ENCODE results near the gene APOF.
"Not testable (repeated sequence)": the region's sequence is repeated elsewhere in the genome, so short reads cannot be mapped to it uniquely, and the experiment has no call there.

APOF gene, protein sequence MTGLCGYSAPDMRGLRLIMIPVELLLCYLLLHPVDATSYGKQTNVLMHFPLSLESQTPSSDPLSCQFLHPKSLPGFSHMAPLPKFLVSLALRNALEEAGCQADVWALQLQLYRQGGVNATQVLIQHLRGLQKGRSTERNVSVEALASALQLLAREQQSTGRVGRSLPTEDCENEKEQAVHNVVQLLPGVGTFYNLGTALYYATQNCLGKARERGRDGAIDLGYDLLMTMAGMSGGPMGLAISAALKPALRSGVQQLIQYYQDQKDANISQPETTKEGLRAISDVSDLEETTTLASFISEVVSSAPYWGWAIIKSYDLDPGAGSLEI

DNA sequence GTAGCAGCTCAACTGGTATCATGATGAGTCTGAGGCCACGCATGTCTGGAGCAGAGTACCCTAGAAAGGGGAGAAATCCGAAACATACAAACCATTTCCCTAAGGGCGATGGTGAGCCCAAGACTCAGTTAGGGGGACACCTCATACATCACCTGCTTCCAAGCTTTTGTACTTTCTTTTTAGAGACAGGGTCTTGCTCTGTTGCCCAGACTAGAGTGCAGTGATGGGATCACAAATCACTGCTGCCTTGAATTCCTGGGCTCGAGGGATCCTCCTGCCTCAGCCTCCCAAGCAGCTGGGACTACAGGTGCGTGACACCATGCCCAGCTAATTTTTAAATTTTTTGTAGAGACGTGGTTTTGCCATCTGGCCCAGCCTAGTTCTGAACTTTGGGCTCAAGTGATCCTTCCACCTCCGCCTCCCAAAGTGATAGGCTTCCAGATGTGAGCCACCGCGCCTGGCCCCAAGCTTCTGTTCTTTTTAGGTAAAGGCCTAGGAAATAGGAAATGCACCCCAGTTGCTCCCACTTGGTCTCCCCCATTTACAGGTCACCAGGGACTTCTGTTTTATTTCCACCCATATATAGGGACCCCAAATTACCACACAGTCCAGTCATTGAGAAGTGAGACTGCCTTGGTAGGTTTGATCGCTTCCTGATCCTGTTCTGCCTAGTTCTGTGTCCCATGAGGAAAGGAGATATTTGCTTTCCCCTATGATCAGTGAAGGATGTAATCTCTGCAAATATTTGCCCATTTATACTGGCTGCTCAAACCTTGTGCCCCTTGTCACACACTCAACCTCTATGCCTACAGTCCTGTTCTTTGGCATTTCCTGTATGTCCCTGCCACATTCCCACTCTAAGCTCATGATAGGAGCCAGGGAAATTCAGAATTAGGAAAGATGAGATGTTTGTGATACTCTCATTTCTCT, at the start of gene APOF:
APOF (minus strand) TSS at position 728 of the 930 bp plus-strand sequence; CDS start at position 616, 112 bp downstream.
- Mint-ChIP-seq H3K4me3 (no peak within 1 kb of the TSS), H3K36me3 (ENCODE audit: low read depth) (peaks cover 10% of the 10 kb centered on the region), H3K27me3 (no peaks in the 10 kb centered on the region), H3K4me1 (ENCODE audit: low read depth) (peaks cover 10% of the 10 kb centered on the region), H3K27ac (no peak within 1 kb of the TSS), H3K9me3 (no peaks in the 10 kb centered on the region)
- intact Hi-C loops (cut with micrococcal nuclease): loop anchor here (5.0 kb wide), 1 partner anchor 85 kb away; the partner anchor contains the start of gene TIMELESS

DNA sequence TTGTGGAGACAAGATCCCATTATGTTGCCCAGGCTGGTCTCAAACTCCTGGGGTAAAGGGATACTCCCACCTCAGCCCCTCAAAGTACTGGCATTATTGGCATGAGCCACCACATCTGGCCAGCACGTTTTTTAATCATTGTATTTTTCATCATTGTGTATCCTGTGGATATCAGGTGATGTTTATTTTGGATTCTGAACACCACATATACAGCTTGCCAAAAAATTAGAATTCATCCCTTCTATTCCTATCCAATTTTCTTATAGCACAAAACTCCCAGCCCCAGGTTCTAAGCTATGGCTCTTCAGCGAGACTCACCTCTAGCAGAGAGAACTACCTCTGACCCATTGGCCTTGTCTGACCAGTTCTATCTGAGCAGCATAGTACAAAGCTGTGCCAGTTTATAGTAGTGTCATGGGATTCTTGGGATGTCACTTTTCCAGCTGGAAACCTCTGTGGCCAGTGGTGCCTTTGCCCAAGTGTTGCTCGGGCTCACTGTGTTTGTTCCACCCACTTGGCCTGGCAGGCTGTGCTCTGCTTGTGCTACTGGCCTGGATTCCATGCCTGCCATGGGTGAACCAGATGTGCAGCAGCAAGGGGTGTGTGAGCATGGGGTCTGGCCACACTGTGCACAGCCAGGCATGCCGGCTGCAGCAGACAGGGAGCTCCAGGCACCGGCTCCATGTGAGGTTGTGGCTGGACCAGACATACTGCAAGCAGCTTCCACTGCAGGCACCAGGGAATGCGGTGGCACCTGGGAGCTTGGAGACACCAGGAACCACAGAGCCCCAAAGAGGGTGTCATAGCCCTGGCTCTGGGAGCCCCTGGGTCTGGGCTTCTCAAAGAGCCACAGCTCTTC, 49.4 kb upstream of the APOF start:
- H3K4me1 Mint-ChIP-seq (ENCODE audit: low read depth): no peaks in the 10 kb centered on the region
- H3K36me3 Mint-ChIP-seq (ENCODE audit: low read depth): peaks cover 14% of the 10 kb centered on the region
- no peaks in the 10 kb centered on the region for H3K9me3 Mint-ChIP-seq
- H3K27ac Mint-ChIP-seq: no peak overlapping the region
- no peaks in the 10 kb centered on the region for H3K27me3 Mint-ChIP-seq
- intact Hi-C loops (cut with micrococcal nuclease): no loop called here
- no peak overlapping the region for H3K4me3 Mint-ChIP-seq

DNA sequence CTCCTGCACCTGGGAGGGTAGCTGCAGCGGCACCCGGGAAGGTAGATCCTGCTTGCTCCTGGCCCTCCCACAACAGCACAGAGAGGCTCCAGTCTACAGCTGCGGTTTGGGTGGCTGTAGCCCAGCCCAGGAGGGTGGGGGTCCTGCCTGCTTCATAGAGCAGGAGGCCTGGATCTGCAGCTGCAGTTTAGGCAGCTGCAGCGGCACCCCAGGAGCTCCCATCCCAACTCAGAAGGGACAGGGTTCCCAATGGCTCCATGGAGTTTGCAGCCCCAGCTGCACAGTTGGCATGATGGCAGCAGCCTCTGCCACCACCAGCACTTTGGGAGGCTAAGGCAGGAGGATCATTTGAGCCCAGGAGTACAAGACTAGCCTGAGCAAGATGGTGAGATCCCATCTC, 48.1 kb upstream of the APOF start:
- Mint-ChIP-seq H3K27ac (no peak overlapping the region), H3K27me3 (no peaks in the 10 kb centered on the region), H3K4me3 (no peak overlapping the region), H3K36me3 (ENCODE audit: low read depth) (peaks cover 6% of the 10 kb centered on the region), H3K9me3 (no peaks in the 10 kb centered on the region), H3K4me1 (ENCODE audit: low read depth) (no peaks in the 10 kb centered on the region)
- intact Hi-C loops (cut with micrococcal nuclease): no loop called here

DNA sequence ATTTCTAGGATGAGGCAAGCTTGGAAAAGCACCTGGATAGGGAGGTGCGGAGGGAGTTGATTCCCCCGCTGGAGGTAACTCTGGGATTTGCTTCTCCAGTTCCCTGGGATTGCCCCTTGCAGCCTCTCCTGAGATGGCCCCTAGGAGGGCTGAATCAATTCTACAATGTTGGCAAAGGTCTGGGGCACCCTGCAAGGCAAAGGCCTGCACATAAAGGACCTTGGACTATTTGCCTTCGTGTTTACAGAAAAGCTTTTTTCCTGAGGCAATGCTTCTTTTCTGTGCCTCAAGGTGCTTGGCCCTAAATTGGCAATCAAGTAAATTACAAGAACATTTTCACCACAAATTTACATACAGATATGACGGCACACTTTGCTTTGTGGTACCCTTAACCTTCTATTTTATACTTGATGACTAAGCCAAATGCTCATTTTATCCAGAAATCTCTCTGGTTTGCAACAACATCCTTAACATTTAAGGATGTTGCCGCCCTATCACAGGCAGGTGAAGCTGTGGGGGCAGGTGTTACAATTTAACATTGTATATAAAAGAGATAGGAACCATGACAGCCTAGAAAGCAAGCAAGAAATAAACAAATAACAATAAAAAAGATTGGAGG, 46.3 kb upstream of the APOF start:
- Mint-ChIP-seq H3K27me3 (no peaks in the 10 kb centered on the region), H3K27ac (no peak overlapping the region), H3K4me1 (ENCODE audit: low read depth) (no peaks in the 10 kb centered on the region), H3K36me3 (ENCODE audit: low read depth) (no peaks in the 10 kb centered on the region), H3K9me3 (no peaks in the 10 kb centered on the region), H3K4me3 (no peak overlapping the region)
- intact Hi-C loops (cut with micrococcal nuclease): no loop called here

DNA sequence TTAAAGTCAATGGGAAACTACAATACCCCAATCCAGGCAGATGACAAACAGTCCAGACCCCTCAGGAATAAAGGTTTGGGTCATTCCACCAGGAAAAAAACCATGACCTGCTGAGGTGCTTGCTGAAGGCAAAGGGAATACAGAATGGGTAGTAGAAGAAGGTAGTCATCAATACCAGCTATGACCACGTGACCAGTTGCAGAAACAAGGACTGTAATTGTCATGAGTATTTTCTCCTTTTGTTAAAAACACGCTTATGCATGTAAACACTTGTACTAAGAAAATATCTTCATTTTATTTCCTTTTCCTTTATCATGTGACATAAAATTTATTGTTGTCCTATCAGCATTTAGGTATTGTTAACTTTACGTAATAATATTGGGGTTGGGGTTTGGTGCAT, 41.6 kb upstream of the APOF start:
- H3K27ac Mint-ChIP-seq; H3K4me3 Mint-ChIP-seq; H3K27me3 Mint-ChIP-seq; intact Hi-C loops (cut with micrococcal nuclease); H3K36me3 Mint-ChIP-seq (ENCODE audit: low read depth); H3K4me1 Mint-ChIP-seq (ENCODE audit: low read depth): not testable (repeated sequence)
- peaks cover 13% of the 10 kb centered on the region for H3K9me3 Mint-ChIP-seq

DNA sequence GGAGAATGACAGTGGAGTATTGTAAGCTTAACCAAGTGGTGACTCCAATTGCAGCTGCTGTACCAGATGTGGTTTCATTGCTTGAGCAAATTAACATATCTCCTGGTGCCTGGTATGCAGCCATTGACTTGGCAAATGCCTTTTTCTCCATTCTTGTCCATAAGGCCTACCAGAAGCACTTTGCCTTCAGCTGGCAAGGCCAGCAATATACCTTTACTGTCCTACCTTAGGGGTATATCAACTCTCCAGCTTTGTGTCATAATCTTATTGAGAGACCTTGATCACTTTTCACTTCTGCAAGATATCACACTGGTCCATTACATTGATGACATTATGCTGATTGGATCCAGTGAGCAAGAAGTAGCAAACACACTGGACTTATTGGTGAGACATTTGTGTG, 39.0 kb upstream of the APOF start:
- intact Hi-C loops (cut with micrococcal nuclease); H3K4me3 Mint-ChIP-seq; H3K36me3 Mint-ChIP-seq (ENCODE audit: low read depth); H3K4me1 Mint-ChIP-seq (ENCODE audit: low read depth); H3K27ac Mint-ChIP-seq; H3K27me3 Mint-ChIP-seq: not testable (repeated sequence)
- H3K9me3 Mint-ChIP-seq: peaks cover 20% of the 10 kb centered on the region

DNA sequence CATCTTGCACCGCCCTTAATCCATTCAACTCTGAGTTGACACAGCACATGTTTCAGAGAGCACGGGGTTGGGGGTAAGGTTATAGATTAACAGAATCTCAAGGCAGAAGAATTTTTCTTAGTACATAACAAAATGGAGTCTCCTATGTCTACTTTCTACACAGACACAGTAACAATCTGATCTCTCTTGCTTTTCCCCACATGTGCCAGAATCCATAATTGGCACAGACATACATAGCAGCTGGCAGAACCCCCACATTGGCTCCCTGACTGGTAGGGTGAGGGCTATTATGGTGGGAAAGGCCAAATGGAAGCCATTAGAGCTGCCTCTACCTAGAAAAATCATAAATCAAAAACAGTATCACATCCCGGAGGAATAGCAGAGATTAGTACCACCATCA, 38.5 kb upstream of the APOF start:
- H3K27me3 Mint-ChIP-seq; intact Hi-C loops (cut with micrococcal nuclease); H3K36me3 Mint-ChIP-seq (ENCODE audit: low read depth); H3K4me3 Mint-ChIP-seq; H3K27ac Mint-ChIP-seq; H3K4me1 Mint-ChIP-seq (ENCODE audit: low read depth): not testable (repeated sequence)
- peaks cover 20% of the 10 kb centered on the region for H3K9me3 Mint-ChIP-seq

DNA sequence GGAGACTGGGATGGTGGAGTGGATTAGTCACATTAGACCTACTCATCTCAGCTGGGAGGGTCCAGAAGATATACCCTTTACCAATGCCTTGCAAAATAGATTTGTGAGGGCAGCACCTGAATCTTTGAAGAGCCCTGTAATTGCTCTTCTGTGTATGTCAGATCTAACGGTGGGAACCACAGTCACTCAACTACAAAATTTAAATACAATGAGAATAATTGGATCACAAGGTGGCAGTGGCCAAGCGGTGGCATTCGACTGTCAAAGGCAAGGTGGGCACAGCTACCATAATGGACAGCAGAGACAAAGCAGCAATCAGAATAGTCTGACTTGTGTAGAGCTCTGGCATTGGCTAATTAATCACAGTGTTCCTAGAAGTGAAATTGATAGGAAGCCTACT, 36.8 kb upstream of the APOF start:
- H3K27ac Mint-ChIP-seq; intact Hi-C loops (cut with micrococcal nuclease); H3K36me3 Mint-ChIP-seq (ENCODE audit: low read depth); H3K27me3 Mint-ChIP-seq; H3K4me3 Mint-ChIP-seq; H3K4me1 Mint-ChIP-seq (ENCODE audit: low read depth): not testable (repeated sequence)
- H3K9me3 Mint-ChIP-seq: peaks cover 20% of the 10 kb centered on the region

DNA sequence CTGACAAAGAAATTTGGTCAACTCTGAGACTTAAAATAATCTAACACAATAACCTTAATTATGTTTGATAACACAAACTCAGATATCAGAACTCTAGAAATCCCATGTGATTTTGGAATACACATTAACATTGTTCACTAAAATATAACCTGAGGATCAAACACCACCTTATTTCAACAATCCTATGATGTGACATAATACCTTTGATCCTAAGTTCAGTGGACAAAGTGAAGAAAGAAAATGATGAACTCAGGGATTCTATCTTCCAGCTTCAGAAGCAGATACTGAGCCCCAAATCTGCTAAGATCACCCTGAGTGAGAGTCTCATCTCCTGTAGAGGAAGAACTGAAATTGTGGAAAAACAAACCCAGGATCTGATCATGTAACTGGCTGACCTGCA, 35.7 kb upstream of the APOF start:
- intact Hi-C loops (cut with micrococcal nuclease): no loop called here
- H3K27me3 Mint-ChIP-seq: no peaks in the 10 kb centered on the region
- H3K4me3 Mint-ChIP-seq: no peak overlapping the region
- no peaks in the 10 kb centered on the region for H3K4me1 Mint-ChIP-seq (ENCODE audit: low read depth)
- H3K36me3 Mint-ChIP-seq (ENCODE audit: low read depth): no peaks in the 10 kb centered on the region
- H3K9me3 Mint-ChIP-seq: peaks cover 20% of the 10 kb centered on the region
- no peak overlapping the region for H3K27ac Mint-ChIP-seq

DNA sequence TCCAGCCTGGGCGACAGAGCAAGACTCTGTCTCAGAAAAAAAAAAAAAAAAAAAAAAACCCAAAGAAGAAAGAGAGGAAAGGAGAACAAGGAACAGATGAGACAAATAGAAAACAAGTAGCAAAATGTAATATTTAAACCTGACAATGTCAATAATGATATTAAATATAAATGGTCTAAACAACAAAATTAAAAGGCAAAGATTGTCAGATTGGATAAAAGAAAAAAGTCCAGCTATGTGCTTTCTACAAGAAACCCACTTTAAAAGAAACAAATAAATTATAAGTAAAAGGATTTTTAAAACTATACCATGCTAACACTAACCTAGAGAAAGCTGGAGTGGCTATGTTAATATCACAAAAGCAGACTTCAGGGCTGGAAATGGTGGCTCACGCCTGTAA, 29.7 kb upstream of the APOF start:
- H3K4me3 Mint-ChIP-seq: no peak overlapping the region
- H3K36me3 Mint-ChIP-seq (ENCODE audit: low read depth): no peaks in the 10 kb centered on the region
- intact Hi-C loops (cut with micrococcal nuclease): no loop called here
- H3K4me1 Mint-ChIP-seq (ENCODE audit: low read depth): no peaks in the 10 kb centered on the region
- no peak overlapping the region for H3K27ac Mint-ChIP-seq
- no peaks in the 10 kb centered on the region for H3K27me3 Mint-ChIP-seq
- peaks cover 5% of the 10 kb centered on the region for H3K9me3 Mint-ChIP-seq

DNA sequence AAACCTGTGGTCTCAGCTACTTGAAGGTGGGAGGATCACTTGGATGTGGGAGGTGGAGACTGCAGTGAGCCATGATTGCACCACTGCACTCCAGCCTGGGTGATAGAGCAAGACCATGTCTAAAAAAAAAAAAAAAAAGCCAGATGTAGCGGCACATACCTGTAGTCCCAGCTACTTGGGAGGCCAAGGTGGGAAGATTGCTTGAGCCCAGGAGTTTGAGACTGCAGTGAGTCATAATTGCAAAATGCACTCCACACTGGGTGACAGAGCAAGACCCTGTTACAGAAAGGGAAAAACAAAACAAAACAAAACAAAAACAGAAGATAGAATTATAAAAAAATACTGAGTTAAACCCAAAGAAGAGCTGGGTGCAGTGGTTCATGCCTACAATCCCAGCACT, 29.1 kb upstream of the APOF start:
- H3K27me3 Mint-ChIP-seq: no peaks in the 10 kb centered on the region
- no peaks in the 10 kb centered on the region for H3K4me1 Mint-ChIP-seq (ENCODE audit: low read depth)
- intact Hi-C loops (cut with micrococcal nuclease): no loop called here
- no peaks in the 10 kb centered on the region for H3K36me3 Mint-ChIP-seq (ENCODE audit: low read depth)
- no peak overlapping the region for H3K4me3 Mint-ChIP-seq
- H3K9me3 Mint-ChIP-seq: peaks cover 5% of the 10 kb centered on the region
- H3K27ac Mint-ChIP-seq: no peak overlapping the region

DNA sequence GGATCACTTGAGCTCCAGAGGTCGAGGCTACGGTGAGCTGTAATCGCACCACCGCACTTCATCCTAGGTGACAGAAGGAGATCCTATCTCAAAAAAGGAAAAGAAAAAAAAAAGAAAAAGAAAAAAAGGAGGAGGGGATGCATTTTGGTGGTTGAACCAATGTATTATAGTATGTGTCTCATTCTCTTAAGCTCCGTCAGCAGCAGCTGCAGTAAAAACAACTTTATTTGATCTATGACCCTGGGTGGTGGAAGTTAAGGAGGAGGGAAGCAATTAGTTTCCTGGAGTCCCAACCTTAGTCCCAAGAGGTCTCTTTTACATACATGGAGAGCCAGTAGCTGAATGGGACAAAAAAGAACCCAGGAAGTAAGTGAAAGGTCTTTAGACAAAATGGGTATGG, 26.8 kb upstream of the APOF start:
- Mint-ChIP-seq H3K27me3 (no peaks in the 10 kb centered on the region), H3K9me3 (peaks cover 5% of the 10 kb centered on the region), H3K4me1 (ENCODE audit: low read depth) (no peaks in the 10 kb centered on the region), H3K36me3 (ENCODE audit: low read depth) (no peaks in the 10 kb centered on the region), H3K4me3 (no peak overlapping the region), H3K27ac (no peak overlapping the region)
- intact Hi-C loops (cut with micrococcal nuclease): no loop called here

DNA sequence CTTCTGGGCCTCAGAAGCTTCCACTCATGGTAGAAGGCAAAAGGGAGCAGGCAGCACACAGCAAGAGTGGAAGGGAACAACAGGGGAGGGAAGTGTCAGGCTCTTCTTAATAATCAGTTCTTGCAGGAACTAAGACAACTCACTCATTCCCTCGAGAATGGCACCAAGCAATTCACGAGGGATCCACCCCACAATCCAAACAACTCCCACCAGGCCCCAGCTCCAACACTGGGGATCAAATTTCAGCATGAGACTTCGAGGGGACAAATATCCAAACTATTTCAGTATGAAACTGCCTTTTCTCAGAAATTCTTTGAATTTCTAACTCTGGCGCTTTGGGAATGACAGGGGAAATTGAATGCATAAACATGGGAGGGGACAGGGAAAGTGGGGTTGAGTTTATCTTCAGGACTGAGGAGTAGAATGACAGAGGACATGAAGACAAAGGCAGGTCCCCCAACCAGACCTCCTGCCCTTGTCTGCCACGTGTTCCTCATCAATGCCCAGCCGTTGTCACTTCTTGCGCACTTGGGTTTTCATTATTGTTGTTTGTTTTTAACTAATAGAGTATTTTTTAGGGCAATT, 24.6 kb upstream of the APOF start:
- peaks cover 5% of the 10 kb centered on the region for H3K9me3 Mint-ChIP-seq
- no peaks in the 10 kb centered on the region for H3K4me1 Mint-ChIP-seq (ENCODE audit: low read depth)
- H3K36me3 Mint-ChIP-seq (ENCODE audit: low read depth): no peaks in the 10 kb centered on the region
- no peak overlapping the region for H3K27ac Mint-ChIP-seq
- H3K27me3 Mint-ChIP-seq: peaks cover 3% of the 10 kb centered on the region
- intact Hi-C loops (cut with micrococcal nuclease): no loop called here
- no peak overlapping the region for H3K4me3 Mint-ChIP-seq
